Ovary (tissue), 3 donors: ENCODE results near the gene DACT3.

Source experiments
- EP300 ChIP-seq: sonication (generic); formaldehyde crosslinking; IDR thresholded peaks from one replicate; pipeline ENCODE4 v1.6.1; 2017; ENCODE audit warnings: antibody characterized with exemption
- POLR2A ChIP-seq: fragments of 450-650 bp; IDR thresholded peaks from one replicate; pipeline ENCODE4 v1.6.1; 2017; ENCODE audit warnings: antibody characterized with exemption, mild to moderate bottlenecking, moderate library complexity
- TF ChIP-seq, protein P1 (sequence below), 3 donors: fragments of 450-650 bp in 2 of 3; fragments of 200-600 bp in 1 of 3; IDR thresholded peaks; one replicate each; pipeline versions ENCODE4 v1.5.1 to v1.8.0; 2016 to 2022; ENCODE audit warnings: antibody characterized with exemption in 3 of 3, mild to moderate bottlenecking in 1 of 3
- donor health status: DM: no; HTN: no; CAD: no.

DNA sequence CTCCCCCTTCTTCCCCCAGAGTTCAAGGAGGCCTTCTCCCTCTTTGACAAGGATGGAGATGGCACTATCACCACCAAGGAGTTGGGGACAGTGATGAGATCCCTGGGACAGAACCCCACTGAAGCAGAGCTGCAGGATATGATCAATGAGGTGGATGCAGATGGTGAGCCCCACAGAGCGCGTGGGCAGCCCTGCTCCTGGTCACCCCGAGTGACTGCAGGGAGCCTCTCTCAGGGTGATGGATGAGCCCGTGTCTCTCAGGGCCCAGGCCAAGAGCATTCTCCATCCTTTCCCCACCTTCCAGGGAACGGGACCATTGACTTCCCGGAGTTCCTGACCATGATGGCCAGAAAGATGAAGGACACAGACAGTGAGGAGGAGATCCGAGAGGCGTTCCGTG lies 52.8 kb downstream of the DACT3 start:
- TF ChIP-seq, protein P1, sequence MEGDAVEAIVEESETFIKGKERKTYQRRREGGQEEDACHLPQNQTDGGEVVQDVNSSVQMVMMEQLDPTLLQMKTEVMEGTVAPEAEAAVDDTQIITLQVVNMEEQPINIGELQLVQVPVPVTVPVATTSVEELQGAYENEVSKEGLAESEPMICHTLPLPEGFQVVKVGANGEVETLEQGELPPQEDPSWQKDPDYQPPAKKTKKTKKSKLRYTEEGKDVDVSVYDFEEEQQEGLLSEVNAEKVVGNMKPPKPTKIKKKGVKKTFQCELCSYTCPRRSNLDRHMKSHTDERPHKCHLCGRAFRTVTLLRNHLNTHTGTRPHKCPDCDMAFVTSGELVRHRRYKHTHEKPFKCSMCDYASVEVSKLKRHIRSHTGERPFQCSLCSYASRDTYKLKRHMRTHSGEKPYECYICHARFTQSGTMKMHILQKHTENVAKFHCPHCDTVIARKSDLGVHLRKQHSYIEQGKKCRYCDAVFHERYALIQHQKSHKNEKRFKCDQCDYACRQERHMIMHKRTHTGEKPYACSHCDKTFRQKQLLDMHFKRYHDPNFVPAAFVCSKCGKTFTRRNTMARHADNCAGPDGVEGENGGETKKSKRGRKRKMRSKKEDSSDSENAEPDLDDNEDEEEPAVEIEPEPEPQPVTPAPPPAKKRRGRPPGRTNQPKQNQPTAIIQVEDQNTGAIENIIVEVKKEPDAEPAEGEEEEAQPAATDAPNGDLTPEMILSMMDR (IDR thresholded peaks at IDR 0.05), result no peak
- TF ChIP-seq POLR2A (no peak), EP300 (no peak)
